HG02763 (cell line): Measurements from ENCODE around the gene ANKRD6.

Source experiments
- ATAC-seq: cut with Tn5 transposase; IDR thresholded peaks from one replicate; pipeline ENCODE4 v1.9.1; 2021; ENCODE audit warnings: mild to moderate bottlenecking, moderate library complexity; ENCODE audit not compliant: unreplicated experiment

Gene ANKRD6

DNA sequence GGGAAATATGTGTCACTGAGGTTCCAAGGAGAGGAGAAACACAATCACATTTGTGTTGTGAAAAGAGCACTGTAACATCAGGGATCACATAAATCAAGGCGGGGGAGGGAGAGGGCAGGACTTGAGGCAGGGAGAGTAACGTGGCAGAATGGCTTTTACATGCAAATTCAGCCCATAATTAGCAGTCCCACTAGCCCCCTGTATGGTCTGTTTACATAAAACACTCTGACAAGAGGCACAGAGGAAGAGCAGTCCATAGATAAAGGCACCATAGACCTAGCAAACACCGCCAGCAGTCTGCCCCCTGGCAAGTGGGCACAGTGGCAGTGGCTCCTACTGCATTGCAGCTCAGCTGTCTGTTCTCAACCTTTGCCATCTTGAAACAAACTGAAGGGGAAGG, 122.9 kb downstream of the ANKRD6 start:
- no peak for ATAC-seq

DNA sequence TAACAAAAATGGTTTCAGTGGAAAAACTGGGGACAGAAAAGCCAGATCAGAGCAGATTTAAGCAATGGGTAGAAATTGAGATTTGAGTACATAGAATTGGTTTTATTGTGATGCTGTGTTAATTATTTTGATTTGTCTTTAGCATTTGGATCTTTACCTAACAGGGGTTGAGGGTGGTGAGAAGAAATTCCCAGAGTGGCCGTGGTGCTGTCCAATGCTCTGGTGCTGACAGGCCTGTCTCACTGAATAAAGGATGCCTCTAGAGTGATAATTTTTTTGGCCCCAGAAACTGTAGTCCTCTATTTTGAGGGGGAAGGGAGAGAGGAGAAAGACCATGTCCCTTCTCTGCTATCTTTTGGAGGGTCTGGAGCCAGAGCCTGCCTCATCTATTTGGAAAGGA, 126.5 kb downstream of the ANKRD6 start:
- ATAC-seq = no peak

DNA sequence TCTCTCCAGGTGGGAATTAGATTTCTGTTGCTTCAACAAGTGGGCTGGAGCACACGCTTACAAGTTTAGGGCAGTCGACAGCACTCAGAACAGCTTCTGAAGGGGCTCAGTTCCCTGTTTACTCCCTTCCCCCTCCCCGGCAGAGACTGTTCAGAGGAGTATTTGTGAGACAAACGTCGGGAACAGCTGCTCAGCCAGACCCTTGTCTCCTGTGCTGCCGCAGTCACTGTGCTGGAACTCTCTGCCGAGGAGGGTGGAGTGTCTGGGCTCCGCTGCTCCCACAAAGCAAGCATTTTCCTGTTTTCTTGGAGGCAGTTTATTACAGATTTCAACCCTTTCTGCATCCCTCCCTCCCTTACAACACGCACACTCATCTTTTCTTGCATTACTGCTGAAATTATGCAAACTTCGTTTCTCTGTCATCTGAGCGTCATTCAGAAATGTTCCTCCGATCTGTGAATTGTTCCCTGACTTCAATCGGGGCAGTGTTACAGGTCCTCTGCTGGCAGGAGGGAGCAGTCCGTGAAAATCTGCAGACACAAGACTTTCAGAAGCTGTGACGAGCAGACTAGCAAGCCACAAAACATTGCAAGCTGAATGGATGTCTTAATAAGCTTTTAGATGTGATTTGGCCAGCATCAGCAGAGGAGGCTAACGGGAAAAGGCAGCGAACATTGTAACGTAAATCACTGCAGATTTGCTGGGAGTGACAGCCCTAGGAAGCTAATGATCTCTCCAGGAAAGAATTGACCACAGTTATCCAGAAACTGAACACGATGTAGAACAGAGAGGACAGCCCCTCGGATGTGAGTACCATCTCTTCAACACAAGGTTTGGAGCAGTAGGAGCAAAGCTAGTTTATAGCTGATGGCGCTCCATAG, 129.4 kb downstream of the ANKRD6 start:
- no peak for ATAC-seq

DNA sequence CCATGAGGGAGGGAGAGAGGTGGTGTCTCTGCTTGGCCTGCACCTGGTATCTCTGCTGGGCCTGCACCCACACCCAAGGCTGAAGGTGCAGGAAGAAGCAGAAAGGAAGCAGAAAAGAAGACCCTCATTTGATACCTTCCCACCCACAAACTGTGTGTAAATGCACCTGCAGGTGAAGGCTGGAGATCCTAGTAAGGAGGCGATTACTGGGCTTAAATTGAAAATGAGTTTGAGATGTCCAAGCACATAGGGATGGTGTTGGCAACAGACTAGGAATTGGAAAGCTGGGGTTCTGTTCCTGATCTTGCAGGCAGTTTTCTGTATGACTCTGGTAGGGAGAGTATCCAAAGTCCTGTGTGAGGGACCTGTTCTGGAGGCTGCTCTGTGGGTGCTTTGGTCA, 130.9 kb downstream of the ANKRD6 start:
- ATAC-seq = no peak

DNA sequence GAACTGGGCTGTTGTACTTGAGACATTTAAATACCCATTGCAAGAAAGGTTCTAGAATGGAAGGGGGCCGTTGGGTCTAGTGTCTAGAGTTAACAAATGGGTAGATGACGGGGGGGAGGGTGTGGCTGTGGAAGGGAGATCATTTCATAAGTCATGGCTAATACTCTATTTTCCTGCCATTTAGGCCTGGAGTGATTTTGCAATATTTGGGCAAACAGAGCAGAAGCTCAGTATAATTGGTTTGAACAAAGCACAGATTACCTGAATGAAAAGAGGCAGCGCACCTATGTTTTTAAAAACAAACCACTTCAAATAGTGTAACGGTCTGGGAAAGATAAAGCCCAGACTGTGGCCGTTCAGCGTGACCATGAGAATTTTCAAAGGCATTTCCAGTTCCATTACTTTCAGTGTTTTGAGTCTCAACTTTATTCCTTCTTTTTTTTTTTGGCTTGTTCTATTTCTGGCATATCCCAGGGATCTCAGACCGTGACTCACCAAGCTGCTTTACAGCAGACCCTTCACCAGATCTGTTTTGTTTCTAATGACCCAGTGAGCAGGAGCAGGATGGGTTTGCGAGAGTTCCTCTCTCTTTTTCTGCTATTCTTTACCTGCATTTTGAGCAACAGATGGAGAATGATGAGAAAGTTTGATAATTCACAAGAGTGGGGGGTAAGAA, 131.9 kb downstream of the ANKRD6 start:
- no peak for ATAC-seq

GRCh38 chr6:89566008-89566800, 133.3 kb downstream of the ANKRD6 start:
- no peak for ATAC-seq

- ATAC-seq = no peak
Observed at GRCh38 chr6:89566930-89567629, 134.1 kb downstream of the ANKRD6 start.

DNA sequence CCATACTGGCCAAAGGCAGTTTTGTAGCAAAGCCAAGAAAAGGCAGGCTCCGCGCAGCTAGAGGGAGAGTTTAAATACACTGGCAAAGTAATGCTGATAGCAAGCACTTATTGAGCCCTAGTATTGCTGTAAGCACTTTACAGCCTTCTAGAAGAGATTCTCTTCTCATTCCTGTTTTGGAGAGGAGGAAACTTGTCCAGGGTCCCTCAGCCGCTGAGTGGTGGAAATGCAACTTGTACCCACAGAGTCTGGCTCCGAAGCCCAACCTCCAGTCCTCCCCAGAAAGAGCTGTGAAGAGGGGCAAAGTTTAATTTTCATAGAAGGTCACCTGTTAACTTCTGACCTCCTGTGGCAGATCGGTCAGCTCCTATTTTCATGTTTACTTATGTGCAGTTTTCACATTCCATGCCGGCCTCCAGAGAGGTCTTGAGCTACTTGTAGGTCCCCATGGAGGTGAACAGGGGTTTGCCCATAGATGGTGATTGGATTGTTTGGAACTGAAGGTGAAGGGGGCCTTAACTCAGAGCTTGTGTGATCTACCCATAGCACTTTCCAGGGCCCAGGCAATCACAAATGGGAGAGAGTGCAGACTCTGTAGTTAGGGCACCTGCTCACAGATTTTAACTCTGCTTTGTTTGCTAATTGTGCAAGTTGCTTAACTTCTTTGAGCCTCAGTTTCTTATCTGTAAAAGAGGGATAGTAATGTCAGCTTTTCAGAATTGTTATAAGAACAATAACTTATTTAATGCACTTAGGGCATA, 134.9 kb downstream of the ANKRD6 start:
- ATAC-seq = no peak

DNA sequence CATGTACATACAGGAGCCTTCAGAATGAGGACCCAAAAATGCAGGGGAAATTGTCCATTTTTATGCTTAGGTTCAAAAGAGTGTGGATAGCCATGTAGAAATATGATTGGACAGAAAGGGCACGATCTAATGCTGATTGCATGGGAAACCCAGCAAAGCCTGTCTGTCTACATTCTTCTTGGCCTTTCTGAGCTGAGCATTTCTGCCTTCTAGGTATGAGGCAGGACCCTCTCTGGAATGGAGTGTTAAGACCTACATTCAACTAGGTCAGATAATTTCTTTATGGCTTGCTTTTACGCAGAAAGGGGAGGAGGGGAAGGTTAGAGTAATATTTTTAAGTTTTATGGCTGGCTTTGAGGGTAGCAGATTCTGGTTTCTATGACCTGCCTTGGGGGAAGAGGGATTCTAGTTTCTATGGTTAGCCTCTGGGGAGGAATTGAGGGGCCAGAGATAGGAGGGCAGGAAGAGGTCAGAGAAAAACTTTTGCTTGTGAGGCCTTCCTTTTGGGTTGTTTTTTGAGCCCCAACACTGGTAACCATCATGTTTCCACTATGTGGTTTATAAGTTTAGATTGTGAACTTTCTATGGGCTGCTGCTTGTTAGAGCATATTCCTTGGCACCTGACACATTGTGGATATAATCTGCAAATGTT, 142.1 kb downstream of the ANKRD6 start:
- no peak for ATAC-seq

DNA sequence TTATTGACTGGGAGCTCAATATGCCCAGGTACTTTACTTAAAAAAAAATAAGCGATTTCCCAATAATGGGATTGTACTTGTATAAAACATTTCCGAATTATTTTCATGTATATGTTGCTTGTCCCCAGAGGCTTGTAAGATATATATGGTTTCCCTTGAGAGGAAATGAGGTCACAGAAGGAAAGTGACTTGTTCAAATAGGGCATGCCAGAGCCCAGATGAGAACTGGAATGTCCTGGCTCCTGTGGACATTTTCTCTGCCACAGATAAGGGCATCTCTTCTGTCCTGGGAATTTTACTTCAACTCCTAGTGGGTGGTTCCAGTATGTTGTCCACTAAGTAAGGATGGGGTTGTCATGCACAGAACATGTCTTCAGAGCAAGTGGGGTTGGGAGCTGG, 142.6 kb downstream of the ANKRD6 start:
- ATAC-seq = no peak

DNA sequence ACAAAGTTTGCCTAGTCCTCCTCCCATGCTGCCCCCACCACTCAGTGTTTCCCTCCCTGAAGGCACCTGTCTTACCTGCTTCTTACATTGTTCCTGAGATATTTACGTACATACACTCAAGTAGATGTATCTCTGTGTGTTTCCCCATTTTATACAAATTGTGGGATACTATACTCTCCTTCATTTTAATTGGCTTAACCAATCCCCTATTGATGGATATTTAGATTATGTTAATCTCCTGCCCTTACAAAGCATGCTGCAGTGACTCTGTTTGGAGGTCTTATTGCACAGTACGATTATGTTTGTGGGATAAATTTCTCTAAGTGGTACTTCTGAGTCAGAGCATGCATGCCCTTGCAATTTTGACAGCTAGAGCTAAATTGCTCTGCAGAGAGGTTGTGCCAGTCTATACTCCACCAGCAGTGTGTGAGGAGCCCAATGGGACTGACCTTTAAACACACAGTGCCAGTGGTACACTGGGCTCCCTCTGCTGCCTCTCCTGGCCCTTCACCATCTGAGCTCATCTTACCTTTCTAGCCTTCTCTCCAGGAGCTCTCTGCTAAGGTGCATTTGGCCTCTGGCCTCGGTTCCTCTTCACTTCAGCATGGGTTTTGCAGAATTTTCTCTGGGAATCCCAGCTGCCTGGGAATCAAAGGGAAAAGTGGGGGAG, 148.2 kb downstream of the ANKRD6 start:
- ATAC-seq = no peak

DNA sequence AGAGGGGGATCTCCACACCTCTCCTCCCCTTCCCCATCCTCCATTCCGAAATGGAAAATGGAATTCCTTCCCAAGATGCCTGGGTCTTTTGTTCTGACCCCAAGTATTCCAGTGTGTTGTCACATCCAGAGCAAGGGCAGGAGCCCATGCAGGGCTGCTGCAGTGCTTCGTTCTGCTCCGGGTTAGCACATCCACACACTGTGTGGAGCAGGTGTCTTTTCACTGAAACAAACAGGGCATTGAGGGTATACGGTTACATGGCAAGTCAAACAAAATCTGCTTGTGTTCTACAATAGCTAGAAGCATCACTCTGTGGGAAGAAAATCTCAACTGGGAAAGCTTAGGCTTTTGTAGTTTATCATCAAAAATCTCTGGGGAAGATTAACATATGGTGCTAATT, 148.7 kb downstream of the ANKRD6 start:
- ATAC-seq = no peak

DNA sequence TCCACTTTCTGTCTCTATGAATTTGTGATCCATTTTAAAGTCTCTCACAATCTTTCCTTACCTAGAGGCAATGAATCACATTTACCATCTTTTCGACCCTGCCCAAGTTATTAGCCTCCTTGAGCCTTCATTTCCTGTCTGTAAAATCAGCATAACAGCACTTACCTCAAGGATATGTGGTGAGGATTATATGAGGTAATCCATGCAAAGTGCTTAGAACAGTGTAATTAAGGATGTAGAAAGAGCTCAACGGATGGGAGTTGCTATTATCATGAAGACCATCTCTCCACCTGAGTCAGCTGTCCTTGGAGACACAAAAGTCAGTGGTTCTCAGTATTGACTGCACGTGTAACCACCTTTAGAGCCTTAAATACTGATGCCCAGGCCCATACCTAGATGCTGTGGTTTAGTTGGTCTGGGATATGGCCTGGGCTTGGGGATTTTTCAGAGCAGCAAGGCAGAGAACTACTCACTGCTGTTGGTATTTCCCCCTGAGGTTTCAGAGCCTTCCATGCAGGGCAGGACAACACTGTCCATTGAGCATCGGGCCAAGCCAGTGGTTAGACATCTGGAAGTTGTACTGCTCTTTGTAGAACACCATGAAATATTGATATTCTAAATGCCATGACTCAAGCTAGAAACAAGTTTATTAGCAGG, 149.8 kb downstream of the ANKRD6 start:
- no peak for ATAC-seq

GRCh38 chr6:89583559-89583958, 150.6 kb downstream of the ANKRD6 start:
- ATAC-seq = no peak

DNA sequence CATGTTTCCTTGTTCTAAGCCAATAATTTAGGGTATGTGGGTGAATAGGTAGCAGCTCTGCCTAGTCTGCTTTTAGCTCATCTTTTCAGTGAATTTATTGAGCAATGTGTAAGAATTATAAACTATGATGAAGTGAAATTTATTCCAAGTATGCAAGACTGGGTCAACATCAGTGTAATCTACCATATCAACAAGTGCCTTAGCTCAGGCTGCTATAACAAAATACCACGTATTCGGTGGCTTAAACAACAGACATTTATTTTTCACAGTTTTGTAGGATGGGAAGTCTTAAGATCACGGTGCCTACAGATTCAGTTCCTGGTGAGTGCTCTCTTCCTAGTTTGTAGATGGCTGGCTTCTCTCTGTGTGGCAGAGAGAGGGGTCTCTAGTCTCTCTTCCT, 151.6 kb downstream of the ANKRD6 start:
- no peak for ATAC-seq

- ATAC-seq = no peak
Observed at GRCh38 chr6:89585154-89585553, 152.2 kb downstream of the ANKRD6 start.

DNA sequence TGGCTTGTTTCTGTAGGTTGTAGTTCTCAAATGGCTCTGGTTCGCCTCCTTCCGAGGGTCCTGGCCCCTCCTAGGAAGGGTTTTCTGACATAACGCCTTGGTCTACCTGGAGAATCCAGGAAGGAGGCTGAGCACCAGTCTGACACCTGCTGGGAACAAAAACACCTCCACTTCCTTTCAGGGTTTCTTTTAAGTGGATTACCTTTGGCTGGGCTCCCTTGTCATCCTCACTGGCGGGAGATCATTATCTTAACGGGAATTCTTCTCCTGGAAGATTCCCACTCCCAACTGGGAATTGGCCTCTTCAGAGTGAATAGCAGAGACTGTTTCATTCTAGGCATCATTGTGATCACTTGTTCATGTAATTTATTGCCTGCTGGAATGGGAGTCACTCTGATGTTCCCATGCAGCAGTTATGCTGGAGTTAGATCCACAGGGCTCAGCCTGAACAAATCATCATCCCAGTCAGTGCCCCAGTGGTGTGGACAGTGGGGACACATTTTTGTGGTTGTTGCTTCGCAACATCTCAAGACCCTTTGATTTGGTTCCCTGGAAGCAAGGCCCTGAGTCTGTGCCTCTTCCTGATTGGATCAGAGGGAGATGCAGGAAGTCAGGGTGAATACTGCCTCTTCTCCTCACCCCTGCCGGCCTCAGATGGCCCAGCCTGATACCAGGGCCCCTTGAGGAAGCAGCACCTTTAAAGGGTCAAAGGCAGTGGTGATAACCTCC, 156.5 kb downstream of the ANKRD6 start:
- no peak for ATAC-seq

DNA sequence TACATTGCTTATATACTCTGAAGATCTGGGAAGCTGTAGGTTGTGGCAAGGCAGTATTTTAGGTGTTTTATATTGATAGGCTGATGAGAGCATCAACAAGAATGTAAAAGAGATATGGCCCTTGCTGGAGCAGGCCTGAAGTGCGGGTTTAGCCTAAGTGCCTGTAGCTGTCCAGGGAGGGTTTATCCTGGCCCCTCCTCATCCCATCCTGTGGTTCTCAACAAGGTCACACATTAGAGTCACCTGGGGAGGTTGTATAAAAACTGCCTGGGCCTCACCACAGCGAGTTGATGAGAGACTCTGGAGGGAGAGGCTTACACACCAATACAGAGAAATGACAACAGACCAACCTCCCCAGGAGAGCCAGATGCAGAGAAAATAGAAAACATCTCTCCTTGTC, 157.2 kb downstream of the ANKRD6 start:
- no peak for ATAC-seq
